ENCODE results near the gene MRPL28.
"Not testable (repeated sequence)": the region's sequence is repeated elsewhere in the genome, so short reads cannot be mapped to it uniquely, and the experiment has no call there.

Gene MRPL28

DNA sequence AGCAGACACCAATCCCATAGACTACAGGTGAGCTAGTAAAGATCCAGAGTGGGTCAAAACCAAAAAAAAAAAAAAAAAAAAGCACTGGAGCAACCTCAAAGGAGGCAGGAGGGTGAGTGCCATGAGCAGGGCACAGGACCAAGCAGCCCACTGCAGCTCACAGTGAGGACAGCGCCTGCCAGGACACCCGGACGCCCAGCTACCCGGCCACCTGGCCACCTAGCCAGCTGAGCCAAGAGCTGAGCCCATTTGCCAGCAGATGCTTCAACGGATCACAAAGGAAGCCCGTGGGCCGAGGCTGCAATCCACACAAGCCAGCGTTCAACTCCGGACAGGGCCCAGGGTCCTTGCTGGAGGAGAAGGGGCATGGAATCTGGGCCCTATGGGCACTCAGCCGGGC is 32.9 kb downstream of the MRPL28 start:
- DNase-seq (ENCODE audit: insufficient read length, low spot score) (no peak), FAIRE-seq (no peak)
- TF ChIP-seq, protein P1, sequence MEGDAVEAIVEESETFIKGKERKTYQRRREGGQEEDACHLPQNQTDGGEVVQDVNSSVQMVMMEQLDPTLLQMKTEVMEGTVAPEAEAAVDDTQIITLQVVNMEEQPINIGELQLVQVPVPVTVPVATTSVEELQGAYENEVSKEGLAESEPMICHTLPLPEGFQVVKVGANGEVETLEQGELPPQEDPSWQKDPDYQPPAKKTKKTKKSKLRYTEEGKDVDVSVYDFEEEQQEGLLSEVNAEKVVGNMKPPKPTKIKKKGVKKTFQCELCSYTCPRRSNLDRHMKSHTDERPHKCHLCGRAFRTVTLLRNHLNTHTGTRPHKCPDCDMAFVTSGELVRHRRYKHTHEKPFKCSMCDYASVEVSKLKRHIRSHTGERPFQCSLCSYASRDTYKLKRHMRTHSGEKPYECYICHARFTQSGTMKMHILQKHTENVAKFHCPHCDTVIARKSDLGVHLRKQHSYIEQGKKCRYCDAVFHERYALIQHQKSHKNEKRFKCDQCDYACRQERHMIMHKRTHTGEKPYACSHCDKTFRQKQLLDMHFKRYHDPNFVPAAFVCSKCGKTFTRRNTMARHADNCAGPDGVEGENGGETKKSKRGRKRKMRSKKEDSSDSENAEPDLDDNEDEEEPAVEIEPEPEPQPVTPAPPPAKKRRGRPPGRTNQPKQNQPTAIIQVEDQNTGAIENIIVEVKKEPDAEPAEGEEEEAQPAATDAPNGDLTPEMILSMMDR (IDR thresholded peaks at IDR 0.05; ENCODE audit: insufficient read depth, missing control alignments), result no peak

DNA sequence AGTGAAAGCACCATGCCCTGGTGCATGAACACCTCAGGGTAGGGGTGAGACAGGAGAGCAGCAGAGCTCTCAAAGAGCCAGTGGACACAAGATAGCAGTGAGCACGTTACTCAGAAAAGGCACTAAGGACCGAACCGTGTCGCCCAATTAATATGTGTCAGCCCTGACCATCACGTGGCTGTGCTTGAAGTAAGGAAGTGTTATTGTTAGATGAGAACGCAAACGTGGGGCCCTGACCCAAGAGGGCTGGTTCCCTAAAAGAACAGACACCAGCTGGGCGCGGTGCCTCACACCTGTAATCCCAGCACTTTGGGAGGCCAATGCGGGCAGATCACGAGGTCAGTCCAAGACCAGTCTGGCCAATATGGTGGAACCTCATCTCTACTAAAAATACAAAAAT is 34.1 kb downstream of the MRPL28 start:
- TF ChIP-seq, protein P1 (IDR thresholded peaks at IDR 0.05; ENCODE audit: insufficient read depth, missing control alignments), result no peak
- no peak for DNase-seq (ENCODE audit: insufficient read length, low spot score)
- no peak for FAIRE-seq

DNA sequence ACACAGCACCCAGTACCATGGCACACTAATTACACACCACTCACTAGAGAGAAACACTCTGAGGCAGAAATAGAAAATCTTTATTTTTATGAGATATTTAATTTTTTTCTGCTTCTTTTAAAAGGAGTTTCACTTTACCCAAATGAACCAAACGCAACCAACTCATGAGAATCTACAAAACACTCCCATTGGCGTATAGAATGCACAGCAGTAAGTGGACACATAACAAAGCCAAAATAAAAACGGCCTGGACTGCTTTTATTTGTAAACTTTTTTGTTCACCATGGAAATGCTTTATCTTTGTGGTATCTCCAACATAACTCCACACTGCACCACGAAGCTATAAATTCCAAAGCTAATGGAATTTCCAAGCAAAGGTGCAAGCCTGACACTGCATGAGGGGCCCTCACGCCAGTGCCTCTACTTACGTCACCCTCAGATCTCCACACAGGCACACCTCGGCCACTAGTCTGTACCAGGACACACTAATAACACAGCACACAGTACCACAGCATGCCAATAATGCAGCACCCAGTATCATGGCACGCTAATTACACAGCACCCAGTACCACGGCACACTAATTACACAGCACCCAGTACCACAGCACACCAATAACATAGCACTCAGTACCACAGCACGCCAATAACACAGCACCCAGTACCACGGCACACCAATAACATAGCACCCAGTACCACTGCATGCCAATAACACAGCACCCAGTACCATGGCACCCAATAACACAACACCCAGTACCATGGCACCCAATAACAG is 35.3 kb downstream of the MRPL28 start:
- not testable (repeated sequence) for DNase-seq (ENCODE audit: insufficient read length, low spot score); FAIRE-seq

DNA sequence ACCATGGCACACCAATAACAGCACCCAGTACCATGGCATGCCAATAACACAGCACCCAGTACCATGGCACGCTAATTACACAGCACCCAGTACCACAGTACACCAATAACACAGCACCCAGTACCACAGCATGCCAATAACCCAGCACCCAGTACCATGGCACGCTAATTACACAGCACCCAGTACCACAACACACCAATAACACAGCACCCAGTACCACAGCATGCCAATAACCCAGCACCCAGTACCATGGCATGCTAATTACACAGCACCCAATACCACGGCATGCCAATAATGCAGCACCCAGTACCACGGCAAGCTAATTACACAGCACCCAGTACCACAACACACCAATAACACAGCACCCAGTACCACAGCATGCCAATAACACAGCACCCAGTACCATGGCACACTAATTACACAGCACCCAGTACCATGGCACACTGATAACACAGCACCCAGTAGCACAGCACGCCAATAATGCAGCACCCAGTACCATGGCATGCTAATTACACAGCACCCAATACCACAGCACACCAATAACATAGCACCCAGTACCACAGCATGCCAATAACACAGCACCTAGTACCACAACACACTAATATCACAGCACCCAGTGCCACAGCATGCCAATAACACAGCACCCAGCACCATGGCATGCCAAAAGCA is 36.0 kb downstream of the MRPL28 start:
- not testable (repeated sequence) for FAIRE-seq; DNase-seq (ENCODE audit: insufficient read length, low spot score)

DNA sequence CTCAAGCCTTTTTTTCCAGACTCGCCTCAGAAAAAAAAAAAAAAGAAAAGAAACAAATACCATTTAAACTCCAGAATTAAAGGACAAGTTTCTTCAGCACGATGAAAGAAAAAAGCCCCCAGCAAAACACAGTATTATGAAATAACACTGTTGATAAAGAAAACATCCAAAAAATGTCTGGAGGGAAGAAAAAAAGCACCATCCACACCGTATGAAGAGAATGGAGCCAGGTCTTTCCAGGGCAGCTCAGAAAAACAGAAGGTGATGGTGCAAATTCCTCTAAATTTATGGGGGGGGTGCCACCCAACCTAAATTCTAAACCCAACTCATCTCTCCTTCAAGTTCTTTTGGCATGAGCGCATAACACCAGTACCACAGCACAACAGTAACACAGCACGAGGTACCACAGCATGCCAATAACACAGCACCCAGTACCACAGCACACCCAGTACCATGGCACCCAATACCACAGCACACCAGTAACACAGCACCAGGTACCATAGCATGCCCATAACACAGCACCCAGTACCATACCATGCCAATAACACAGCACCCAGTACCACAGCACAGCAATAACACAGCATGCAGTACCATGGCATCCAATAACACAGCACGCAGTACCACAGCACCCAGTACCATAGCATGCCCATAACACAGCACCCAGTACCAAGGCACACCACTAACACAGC is 36.8 kb downstream of the MRPL28 start:
- FAIRE-seq (no peak), DNase-seq (ENCODE audit: insufficient read length, low spot score) (no peak)
- TF ChIP-seq, protein P1 (IDR thresholded peaks at IDR 0.05; ENCODE audit: insufficient read depth, missing control alignments), result no peak

DNA sequence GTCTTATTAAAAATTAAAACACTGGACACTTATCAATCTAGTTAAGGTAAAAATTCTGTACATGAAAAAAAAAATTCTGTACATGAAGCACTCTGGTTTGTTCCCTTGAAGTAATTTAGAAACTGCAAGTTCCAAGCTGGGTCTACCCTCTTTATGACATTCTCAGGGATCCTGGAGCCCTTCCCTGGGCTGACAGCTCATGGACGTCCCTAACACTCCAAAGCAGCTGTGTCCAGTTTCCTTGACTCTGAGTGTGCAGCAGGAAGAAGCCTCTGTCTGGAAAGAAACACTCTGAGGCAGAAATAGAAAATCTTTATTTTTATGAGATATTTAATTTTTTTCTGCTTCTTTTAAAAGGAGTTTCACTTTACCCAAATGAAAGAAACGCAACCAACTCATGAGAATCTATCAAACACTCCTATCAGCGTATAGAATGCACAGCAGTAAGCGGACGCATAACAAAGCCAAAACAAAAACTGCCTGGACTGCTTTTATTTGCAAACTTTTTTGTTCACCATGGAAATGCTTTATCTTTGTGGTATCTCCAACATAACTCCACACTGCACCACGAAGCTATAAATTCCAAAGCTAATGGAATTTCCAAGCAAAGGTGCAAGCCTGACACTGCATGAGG is 39.0 kb downstream of the MRPL28 start:
- FAIRE-seq; DNase-seq (ENCODE audit: insufficient read length, low spot score): not testable (repeated sequence)

DNA sequence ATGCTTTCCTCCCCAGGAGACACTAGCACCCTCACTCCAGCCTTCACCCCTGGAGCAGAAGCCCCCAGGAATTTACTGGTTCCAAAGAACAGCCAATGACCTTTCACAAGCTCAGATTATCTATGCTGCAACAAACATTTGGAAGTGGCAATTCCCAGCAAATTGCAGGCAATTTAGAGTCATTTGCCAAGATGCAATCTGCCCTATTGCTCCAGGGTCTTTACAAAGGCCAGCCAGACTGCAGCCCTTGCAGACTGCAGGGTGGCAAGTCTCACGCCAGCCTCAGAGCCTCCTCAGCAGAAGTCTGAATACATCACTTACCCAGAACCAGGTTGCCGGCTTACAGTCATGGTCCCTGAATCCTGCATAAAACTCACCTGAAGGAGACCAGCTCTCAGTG is 39.6 kb downstream of the MRPL28 start:
- no peak for FAIRE-seq

More for the DNA sequence above, 39.6 kb downstream of the MRPL28 start:
- no peak for DNase-seq (ENCODE audit: insufficient read length, low spot score)
- TF ChIP-seq, protein P1 (IDR thresholded peaks at IDR 0.05; ENCODE audit: insufficient read depth, missing control alignments), result no peak
